ENCODE measurements around the gene COL4A6. TPM values are rescaled to one million over a fixed set of nuclear protein-coding genes. Genes with fewer than 3 reads are reported as not detected.
A peak's percentile ranks its signal among the peaks of the same experiment; 100 is the strongest.

The COL4A6 gene
- total and polyA plus RNA-seq, 2 donors (not counting 3 experiments of a cell fraction or from before 2014, with no cell fraction given) = 0.49 to 0.62 TPM

GRCh38 chrX:108186811-108187210 is 251.4 kb downstream of the COL4A6 start:
- no peak overlapping the region for H2AFZ ChIP-seq (ENCODE audit: low read depth, low read length)
- no peaks in the 10 kb centered on the region for H3K27me3 ChIP-seq (ENCODE audit: control insufficient read depth in 2 of 2, insufficient read depth in 2 of 2, low read length in 2 of 2)
- H3K9ac ChIP-seq (replicated peaks; ENCODE audit: extremely low read depth, insufficient read depth, low read length) = no peak overlapping the region
- no TSS peak for BruUV-seq (replicated peaks)
- ChIA-PET POLR2A (no interaction called here), CTCF (interaction anchor here (1.1 to 1.3 kb wide), 2 partner anchors 9 to 21 kb away, joined by 3 to 4 read pairs; no protein-coding TSS in a partner anchor)
- no peak overlapping the region for H3K27ac ChIP-seq (ENCODE audit: insufficient read depth, low read depth, low read length)
- peaks cover 5% of the 10 kb centered on the region for H3K4me1 ChIP-seq (ENCODE audit: control insufficient read depth, extremely low read depth, insufficient read depth, low read length)
- no peak overlapping the region for H3K4me2 ChIP-seq (ENCODE audit: insufficient read depth, low read length)
- H3K36me3 ChIP-seq (ENCODE audit: control insufficient read depth in 2 of 2, extremely low read depth in 1 of 2, insufficient read depth in 2 of 2, low read length in 2 of 2) = no peaks in the 10 kb centered on the region
- H3K79me2 ChIP-seq (ENCODE audit: control insufficient read depth, insufficient read depth, low read length) = no peaks in the 10 kb centered on the region
- no peak overlapping the region for H3K4me3 ChIP-seq (replicated peaks in 1 of 3; ENCODE audit: insufficient read depth in 1 of 3, low read depth in 1 of 3, low read length in 3 of 3)
- intact Hi-C loops (cut with micrococcal nuclease) (no loop called here), dilution Hi-C loops (cut with MboI; ENCODE audit: extremely low pct_ligation_motif_present, low sequenced_read_pairs) (no loop called here)
- no peaks in the 10 kb centered on the region for H3K9me3 ChIP-seq (replicated peaks; ENCODE audit: control insufficient read depth, insufficient read depth, low read length)
- H3K9me1 ChIP-seq (replicated peaks; ENCODE audit: control insufficient read depth, extremely low read depth, insufficient read depth, low read length) = no peaks in the 10 kb centered on the region
- peak; percentile 87 for FAIRE-seq
- peak; percentile 8 for DNase-seq (ENCODE audit: low read depth, low spot score)
- TF ChIP-seq FOS (IDR thresholded peaks at IDR 0.05; ENCODE audit: borderline replicate concordance, insufficient read depth, low read length) (peak; percentile 73), GATA2 (IDR thresholded peaks at IDR 0.05; ENCODE audit: insufficient read depth, insufficient read length, low read depth, low read length) (peak; percentile 70), JUN (IDR thresholded peaks at IDR 0.05; ENCODE audit: borderline replicate concordance, insufficient read depth, insufficient read length, low read depth) (peak; percentile 44), CTCF (IDR thresholded peaks at IDR 0.05; ENCODE audit: extremely low read depth in 1 of 2, insufficient read depth in 1 of 2, low read depth in 1 of 2, low read length in 2 of 2) (no peak), EZH2 (IDR thresholded peaks at IDR 0.05; ENCODE audit: borderline replicate concordance, low read depth, low read length, severe bottlenecking) (no peak), MYC (IDR thresholded peaks at IDR 0.05; ENCODE audit: low read depth, low read length) (no peak)
- no peaks in the 10 kb centered on the region for H4K20me1 ChIP-seq (replicated peaks; ENCODE audit: control insufficient read depth, extremely low read depth, insufficient read depth, low read length)

Measured in endothelial cell of umbilical vein (primary cell).